H9 (cell line): ENCODE measurements around the gene CDSN. TPM values are rescaled to one million over a fixed set of nuclear protein-coding genes. Genes with fewer than 3 reads are reported as not detected.

Experiments
- DNase-seq: peaks from one replicate; pipeline ENCODE4 v3.0.0-alpha.2; 2017
- H2AFZ ChIP-seq: one replicate; pipeline ENCODE4 v1.6.1; 2013; ENCODE audit warnings: mild to moderate bottlenecking, low read length, control low read depth, moderate library complexity
- H2AK5ac ChIP-seq: 2 replicates; pipeline ENCODE4 v1.6.1; 2013; ENCODE audit warnings: low read length, control low read depth, mixed read lengths; ENCODE audit not compliant: insufficient read length
- H2BK120ac ChIP-seq: one replicate; pipeline ENCODE4 v1.6.1; 2013; ENCODE audit warnings: low read depth, mild to moderate bottlenecking, low read length, control low read depth, inconsistent platforms; ENCODE audit not compliant: poor library complexity, severe bottlenecking
- H2BK12ac ChIP-seq: 2 replicates; pipeline ENCODE4 v1.6.1; 2013; ENCODE audit warnings: low read length, control low read depth, mixed read lengths, low read depth; ENCODE audit not compliant: insufficient read length
- H2BK15ac ChIP-seq: 2 replicates; pipeline ENCODE4 v1.6.1; 2013; ENCODE audit warnings: low read depth, low read length, control low read depth
- H2BK20ac ChIP-seq: one replicate; pipeline ENCODE4 v1.6.1; 2013; ENCODE audit warnings: low read depth, mild to moderate bottlenecking, low read length, control low read depth, inconsistent platforms; ENCODE audit not compliant: poor library complexity, severe bottlenecking
- H2BK5ac ChIP-seq: 2 replicates; pipeline ENCODE4 v1.6.1; 2013; ENCODE audit warnings: low read length, control low read depth, mixed read lengths; ENCODE audit not compliant: insufficient read length
- H3K14ac ChIP-seq: 2 replicates; pipeline ENCODE4 v1.6.1; 2013; ENCODE audit warnings: low read length, control low read depth; ENCODE audit not compliant: insufficient read depth
- H3K18ac ChIP-seq: 2 replicates; pipeline ENCODE4 v1.6.1; 2013; ENCODE audit warnings: low read depth, mild to moderate bottlenecking, mixed read lengths, low read length, control low read depth; ENCODE audit not compliant: insufficient read length
- H3K23ac ChIP-seq: 2 replicates; pipeline ENCODE4 v1.6.1; 2013; ENCODE audit warnings: low read length, control low read depth, mixed read lengths, low read depth; ENCODE audit not compliant: insufficient read length
- H3K23me2 ChIP-seq: 2 replicates; pipeline ENCODE4 v1.6.1; 2013; ENCODE audit warnings: low read depth, mild to moderate bottlenecking, mixed read lengths, low read length, control low read depth; ENCODE audit not compliant: insufficient read length, poor library complexity, severe bottlenecking
- H3K27ac ChIP-seq: 2 replicates; pipeline ENCODE4 v1.5.1; 2013; ENCODE audit warnings: low read length, control low read depth, mixed read lengths, low read depth; ENCODE audit not compliant: insufficient read length
- H3K27me3 ChIP-seq: 2 replicates; pipeline ENCODE4 v1.6.1; 2013; ENCODE audit warnings: low read length, control low read depth, inconsistent platforms; ENCODE audit not compliant: insufficient read depth
- H3K4ac ChIP-seq: 2 replicates; pipeline ENCODE4 v1.6.1; 2013; ENCODE audit warnings: low read depth, mild to moderate bottlenecking, control low read depth, inconsistent platforms, low read length, moderate library complexity
- H3K4me1 ChIP-seq: 2 replicates; pipeline ENCODE4 v1.6.1; 2013; ENCODE audit warnings: low read length, control low read depth, inconsistent platforms; ENCODE audit not compliant: insufficient read depth
- H3K4me2 ChIP-seq: 2 replicates; pipeline ENCODE4 v1.6.1; 2013; ENCODE audit warnings: low read length, control low read depth, mixed read lengths; ENCODE audit not compliant: insufficient read length, insufficient read depth
- H3K56ac ChIP-seq: 2 replicates; pipeline ENCODE4 v1.6.1; 2013; ENCODE audit warnings: low read depth, mild to moderate bottlenecking, mixed read lengths, low read length, control low read depth; ENCODE audit not compliant: insufficient read length
- H3K79me1 ChIP-seq: 2 replicates; pipeline ENCODE4 v1.6.1; 2013; ENCODE audit warnings: low read depth, mild to moderate bottlenecking, moderate library complexity, low read length, control low read depth, inconsistent platforms; ENCODE audit not compliant: insufficient read depth, poor library complexity, severe bottlenecking
- H3K79me2 ChIP-seq: 2 replicates; pipeline ENCODE4 v1.6.1; 2013; ENCODE audit warnings: low read length, control low read depth, inconsistent platforms; ENCODE audit not compliant: insufficient read depth
- H3K9ac ChIP-seq: 2 replicates; pipeline ENCODE4 v1.6.1; 2013; ENCODE audit warnings: low read length, control low read depth, mixed read lengths; ENCODE audit not compliant: insufficient read length; ENCODE audit errors: extremely low read depth
- H3K9me3 ChIP-seq: one replicate; pipeline ENCODE4 v1.6.1; 2013; ENCODE audit warnings: low read depth, low read length, inconsistent platforms; ENCODE audit not compliant: control insufficient read depth
- H3T11ph ChIP-seq: one replicate; pipeline ENCODE4 v1.6.1; 2013; ENCODE audit warnings: mild to moderate bottlenecking, low read length, control low read depth, inconsistent platforms
- H4K20me1 ChIP-seq: one replicate; pipeline ENCODE4 v1.6.1; 2013; ENCODE audit not compliant: control insufficient read depth, insufficient read length, insufficient read depth
- H4K5ac ChIP-seq: 2 replicates; pipeline ENCODE4 v1.6.1; 2013; ENCODE audit warnings: low read depth, mild to moderate bottlenecking, mixed read lengths, low read length, control low read depth; ENCODE audit not compliant: insufficient read length
- H4K8ac ChIP-seq: replicated peaks from 2 replicates; pipeline ENCODE4 v1.6.1; 2013; ENCODE audit warnings: low read length, control low read depth, mixed read lengths, low read depth; ENCODE audit not compliant: insufficient read length
- H4K91ac ChIP-seq: 2 replicates; pipeline ENCODE4 v1.6.1; 2013; ENCODE audit warnings: low read depth, mild to moderate bottlenecking, moderate library complexity, mixed read lengths, low read length, control low read depth; ENCODE audit not compliant: insufficient read length
- H3K27ac Mint-ChIP-seq, 3 experiments: 2 replicates in 2 of 3; 3 replicates in 1 of 3; pipeline ENCODE4 v1.8.0; 2020 to 2021; ENCODE audit warnings: mixed read lengths in 3 of 3, mild to moderate bottlenecking in 1 of 3, moderate library complexity in 1 of 3
- H3K27me3 Mint-ChIP-seq: 2 replicates; pipeline ENCODE4 v1.8.0; 2021; ENCODE audit warnings: low read depth, mild to moderate bottlenecking, moderate library complexity, mixed read lengths
- H3K36me3 Mint-ChIP-seq, 3 experiments: 2 replicates in 2 of 3; 3 replicates in 1 of 3; pipeline ENCODE4 v1.8.0; 2020 to 2021; ENCODE audit warnings: low read depth in 3 of 3, mixed read lengths in 3 of 3; ENCODE audit not compliant: insufficient read depth in 1 of 3
- H3K4me1 Mint-ChIP-seq, 2 experiments: 2 replicates each; pipeline ENCODE4 v1.8.0; 2020; ENCODE audit warnings: mixed read lengths in 2 of 2
- H3K4me3 Mint-ChIP-seq, 2 experiments: 2 replicates in 1 of 2; 3 replicates in 1 of 2; pipeline ENCODE4 v1.8.0; 2020 to 2021; ENCODE audit warnings: mild to moderate bottlenecking in 2 of 2, mixed read lengths in 2 of 2, moderate library complexity in 1 of 2
- H3K9me3 Mint-ChIP-seq, 2 experiments: 2 replicates in 1 of 2; 3 replicates in 1 of 2; pipeline ENCODE4 v1.8.0; 2020; ENCODE audit warnings: mild to moderate bottlenecking in 2 of 2, mixed read lengths in 2 of 2, moderate library complexity in 1 of 2
- WGBS: extraction: QIAGEN DNeasy Blood & Tissue Kit; methylation state at CpG from one replicate; pipeline ENCODE4 v1.1.7; 2013; ENCODE audit warnings: missing lambda C conversion rate, low lambda C conversion rate, mixed read lengths; ENCODE audit not compliant: insufficient read length; ENCODE audit errors: extremely low coverage; 5-methylcytosine and 5-hydroxymethylcytosine counted together
- total RNA-seq: library from RNA; stranded (reverse); gene quantifications from 2 replicates; pipeline ENCODE4 v1.2.1, GENCODE V29; 2021
- TF ChIP-seq, protein P1 (sequence below): fragments of 200-600 bp; sonication (generic); conservative IDR thresholded peaks from 3 replicates; pipeline ENCODE4 v1.8.0; 2021; ENCODE audit warnings: antibody characterized with exemption, mild to moderate bottlenecking

Gene CDSN
- total RNA-seq, 1 experiment from 2014 or later: not detected

- Histone ChIP-seq H4K91ac (no peak overlapping the region), H2AFZ (no peak overlapping the region), H4K20me1 (no peaks in the 10 kb centered on the region), H4K5ac (no peak overlapping the region), H3K23me2 (peaks cover 4% of the 10 kb centered on the region), H2BK15ac (no peak overlapping the region), H3K4me1 (peaks cover 7% of the 10 kb centered on the region; the same call in 1 of the 2 replicates), H3K18ac (no peak overlapping the region), H3T11ph (no peak overlapping the region), H3K4me2 (no peak overlapping the region), H3K79me2 (no peaks in the 10 kb centered on the region), H2BK12ac (no peak overlapping the region), H2BK20ac (no peak overlapping the region), H3K27me3 (no peaks in the 10 kb centered on the region), H3K56ac (no peak overlapping the region), H2AK5ac (no peak overlapping the region), H2BK5ac (no peak overlapping the region), H3K27ac (no peak overlapping the region), H3K9ac (no peak overlapping the region), H4K8ac (no peak overlapping the region), H3K23ac (no peak overlapping the region), H3K4ac (no peak overlapping the region), H3K14ac (no peak overlapping the region), H3K9me3 (no peaks in the 10 kb centered on the region), H2BK120ac (no peak overlapping the region), H3K79me1 (no peaks in the 10 kb centered on the region)
- Mint-ChIP-seq H3K4me1 (peaks cover 14 to 20% of the 10 kb centered on the region in 2 experiments), H3K27ac (peak overlapping the region; percentile 55 to 58 (median 57); a peak in 2 of 7 replicates), H3K9me3 (no peaks in the 10 kb centered on the region), H3K36me3 (peaks cover 30 to 78% (median 64%) of the 10 kb centered on the region in 3 experiments), H3K4me3 (no peak overlapping the region; a peak in 1 of 5 replicates), H3K27me3 (no peaks in the 10 kb centered on the region)
- TF ChIP-seq, protein P1, sequence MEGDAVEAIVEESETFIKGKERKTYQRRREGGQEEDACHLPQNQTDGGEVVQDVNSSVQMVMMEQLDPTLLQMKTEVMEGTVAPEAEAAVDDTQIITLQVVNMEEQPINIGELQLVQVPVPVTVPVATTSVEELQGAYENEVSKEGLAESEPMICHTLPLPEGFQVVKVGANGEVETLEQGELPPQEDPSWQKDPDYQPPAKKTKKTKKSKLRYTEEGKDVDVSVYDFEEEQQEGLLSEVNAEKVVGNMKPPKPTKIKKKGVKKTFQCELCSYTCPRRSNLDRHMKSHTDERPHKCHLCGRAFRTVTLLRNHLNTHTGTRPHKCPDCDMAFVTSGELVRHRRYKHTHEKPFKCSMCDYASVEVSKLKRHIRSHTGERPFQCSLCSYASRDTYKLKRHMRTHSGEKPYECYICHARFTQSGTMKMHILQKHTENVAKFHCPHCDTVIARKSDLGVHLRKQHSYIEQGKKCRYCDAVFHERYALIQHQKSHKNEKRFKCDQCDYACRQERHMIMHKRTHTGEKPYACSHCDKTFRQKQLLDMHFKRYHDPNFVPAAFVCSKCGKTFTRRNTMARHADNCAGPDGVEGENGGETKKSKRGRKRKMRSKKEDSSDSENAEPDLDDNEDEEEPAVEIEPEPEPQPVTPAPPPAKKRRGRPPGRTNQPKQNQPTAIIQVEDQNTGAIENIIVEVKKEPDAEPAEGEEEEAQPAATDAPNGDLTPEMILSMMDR: no peak
- WGBS: no CpG with 5 or more reads among the region's 7 CpGs
- DNase-seq: no peak
These were observed 32.5 kb upstream of the CDSN start for GRCh38 chr6:31152781-31153180.
